ENCODE results near the gene IQGAP2. TPM values are rescaled to one million over a fixed set of nuclear protein-coding genes. Genes with fewer than 3 reads are reported as not detected.
"Not testable (repeated sequence)": the region's sequence is repeated elsewhere in the genome, so short reads cannot be mapped to it uniquely, and the experiment has no call there.

IQGAP2 gene
- total and polyA plus RNA-seq, 2 donors from 2014 or later: 23.2 to 35.8 TPM

DNA sequence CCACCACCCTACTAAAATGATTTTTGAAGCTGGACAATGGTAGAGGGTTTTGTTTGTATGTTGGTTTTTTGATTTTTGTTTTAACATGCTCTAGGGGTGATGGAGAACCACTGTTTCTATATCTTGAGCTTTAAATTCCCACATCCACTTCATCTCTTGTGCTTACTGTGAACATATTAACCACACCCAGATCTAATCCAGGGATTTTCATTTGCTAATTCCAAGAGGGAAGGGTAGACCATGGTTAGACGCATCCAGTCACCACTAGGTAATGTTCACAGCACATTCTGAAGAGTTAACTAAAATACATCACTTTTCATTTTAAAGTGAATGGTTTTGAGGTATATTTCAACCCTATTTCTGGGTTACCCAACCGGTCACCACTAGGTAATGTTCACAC lies 36.5 kb upstream of the IQGAP2 start:
- no peak for DNase-seq
- FAIRE-seq: no peak
- Histone ChIP-seq H3K9ac (ENCODE audit: low read length in 3 of 3) (no peak overlapping the region), H3K27me3 (ENCODE audit: control insufficient read depth, insufficient read depth, low read length) (no peaks in the 10 kb centered on the region), H3K4me3 (ENCODE audit: low read length in 3 of 3) (no peak overlapping the region), H3K9me3 (ENCODE audit: control insufficient read depth in 2 of 3, insufficient read depth in 1 of 3, low read length in 3 of 3) (no peaks in the 10 kb centered on the region), H3K4me1 (ENCODE audit: control insufficient read depth in 2 of 3, insufficient read depth in 2 of 3, low read depth in 1 of 3, low read length in 3 of 3) (peaks cover 0 to 4% (median 0%) of the 10 kb centered on the region in 3 donors), H3K27ac (ENCODE audit: low read depth in 2 of 2, low read length in 2 of 2) (no peak overlapping the region), H3K36me3 (ENCODE audit: control insufficient read depth in 2 of 3, insufficient read depth in 3 of 3, low read length in 3 of 3) (no peaks in the 10 kb centered on the region)
- TF ChIP-seq, protein P1, sequence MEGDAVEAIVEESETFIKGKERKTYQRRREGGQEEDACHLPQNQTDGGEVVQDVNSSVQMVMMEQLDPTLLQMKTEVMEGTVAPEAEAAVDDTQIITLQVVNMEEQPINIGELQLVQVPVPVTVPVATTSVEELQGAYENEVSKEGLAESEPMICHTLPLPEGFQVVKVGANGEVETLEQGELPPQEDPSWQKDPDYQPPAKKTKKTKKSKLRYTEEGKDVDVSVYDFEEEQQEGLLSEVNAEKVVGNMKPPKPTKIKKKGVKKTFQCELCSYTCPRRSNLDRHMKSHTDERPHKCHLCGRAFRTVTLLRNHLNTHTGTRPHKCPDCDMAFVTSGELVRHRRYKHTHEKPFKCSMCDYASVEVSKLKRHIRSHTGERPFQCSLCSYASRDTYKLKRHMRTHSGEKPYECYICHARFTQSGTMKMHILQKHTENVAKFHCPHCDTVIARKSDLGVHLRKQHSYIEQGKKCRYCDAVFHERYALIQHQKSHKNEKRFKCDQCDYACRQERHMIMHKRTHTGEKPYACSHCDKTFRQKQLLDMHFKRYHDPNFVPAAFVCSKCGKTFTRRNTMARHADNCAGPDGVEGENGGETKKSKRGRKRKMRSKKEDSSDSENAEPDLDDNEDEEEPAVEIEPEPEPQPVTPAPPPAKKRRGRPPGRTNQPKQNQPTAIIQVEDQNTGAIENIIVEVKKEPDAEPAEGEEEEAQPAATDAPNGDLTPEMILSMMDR (IDR thresholded peaks at IDR 0.05; ENCODE audit: borderline replicate concordance, extremely low read depth, insufficient read depth): no peak
- intact Hi-C loops (cut with DNase I): no loop called here

DNA sequence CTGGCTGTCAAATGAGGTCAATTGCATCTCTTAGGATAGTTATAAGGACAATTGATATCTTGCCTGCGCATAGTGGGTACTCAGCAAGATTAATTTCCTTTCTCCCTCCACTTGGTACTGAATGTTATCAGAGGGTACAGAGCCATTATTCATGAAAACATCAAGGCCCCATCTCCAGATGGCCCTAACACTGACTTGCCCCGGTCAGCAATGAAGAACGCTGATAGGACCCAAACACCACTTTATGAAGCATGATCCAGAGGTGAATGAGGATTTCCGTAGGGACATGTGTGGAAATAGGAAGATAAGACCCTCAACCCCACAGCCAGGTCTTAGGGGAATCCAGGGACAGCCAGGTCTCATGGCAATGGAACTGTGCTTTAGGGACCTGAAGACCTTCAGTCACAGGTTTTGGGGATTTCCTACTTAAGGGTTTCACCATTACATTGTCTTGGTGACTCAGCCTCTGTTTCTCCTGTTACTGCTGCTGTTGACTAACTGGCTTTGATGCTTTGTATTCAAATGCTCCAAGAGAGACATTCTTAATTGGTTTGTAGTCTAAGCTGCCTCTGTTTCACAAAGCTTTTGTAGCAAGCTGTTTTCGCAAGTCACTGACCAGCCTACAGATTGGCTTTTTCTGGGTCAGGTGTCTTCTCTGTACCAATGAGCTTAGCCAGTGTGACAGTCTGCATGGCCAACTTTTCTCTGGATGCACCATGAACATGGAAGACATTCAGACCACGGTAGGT lies 35.3 kb upstream of the IQGAP2 start:
- no peak overlapping the region for H3K27ac ChIP-seq (ENCODE audit: low read depth in 2 of 2, low read length in 2 of 2)
- no peak overlapping the region for H3K9ac ChIP-seq (ENCODE audit: low read length in 3 of 3)
- no peaks in the 10 kb centered on the region for H3K36me3 ChIP-seq (ENCODE audit: control insufficient read depth in 2 of 3, insufficient read depth in 3 of 3, low read length in 3 of 3)
- DNase-seq (no peak), FAIRE-seq (no peak)
- H3K9me3 ChIP-seq (ENCODE audit: control insufficient read depth in 2 of 3, insufficient read depth in 1 of 3, low read length in 3 of 3): no peaks in the 10 kb centered on the region
- no peaks in the 10 kb centered on the region for H3K27me3 ChIP-seq (ENCODE audit: control insufficient read depth, insufficient read depth, low read length)
- peaks cover 0 to 5% (median 4%) of the 10 kb centered on the region in 3 donors for H3K4me1 ChIP-seq (ENCODE audit: control insufficient read depth in 2 of 3, insufficient read depth in 2 of 3, low read depth in 1 of 3, low read length in 3 of 3)
- TF ChIP-seq, protein P1 (IDR thresholded peaks at IDR 0.05; ENCODE audit: borderline replicate concordance, extremely low read depth, insufficient read depth): no peak
- intact Hi-C loops (cut with DNase I): no loop called here
- no peak overlapping the region for H3K4me3 ChIP-seq (ENCODE audit: low read length in 3 of 3)

DNA sequence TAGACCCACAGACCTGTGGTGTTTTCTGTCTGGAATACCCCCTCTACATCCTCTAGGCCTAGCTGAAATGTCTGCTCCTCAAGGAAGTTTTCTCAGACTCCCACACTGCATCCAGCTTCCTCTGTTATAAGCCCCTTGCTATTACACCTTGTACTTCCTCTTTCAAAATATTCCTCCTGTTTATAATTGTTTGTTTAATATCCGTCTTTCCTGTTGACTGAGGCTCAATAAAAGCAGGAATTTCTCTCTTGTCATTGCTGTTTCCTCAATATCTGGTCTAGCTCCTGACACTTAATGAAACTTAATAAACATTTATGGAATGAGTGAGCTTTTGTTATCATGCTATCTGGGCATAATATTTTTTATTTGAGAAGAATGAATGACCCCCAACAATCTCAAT lies 34.1 kb upstream of the IQGAP2 start:
- no peak overlapping the region for H3K4me3 ChIP-seq (ENCODE audit: low read length in 3 of 3)
- no peak for FAIRE-seq
- intact Hi-C loops (cut with DNase I): no loop called here

DNA sequence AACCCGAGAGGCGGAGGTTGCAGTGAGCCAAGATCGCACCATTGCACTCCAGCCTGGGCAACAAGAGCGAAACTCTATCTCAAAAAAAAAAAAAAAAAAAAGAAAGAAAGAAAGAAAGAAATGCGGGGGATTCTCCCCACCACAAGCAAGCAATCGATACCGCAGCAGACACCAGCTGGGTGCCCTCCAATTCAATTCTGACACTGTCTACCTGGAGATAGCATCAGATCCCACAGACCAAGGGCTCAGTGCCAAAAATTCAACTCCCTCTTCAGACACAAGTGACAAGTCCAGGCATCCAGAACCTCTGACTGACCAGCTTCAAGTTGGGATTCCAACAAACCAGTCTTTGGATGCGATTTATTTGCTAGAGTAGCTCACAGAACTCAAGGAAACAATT lies 33.4 kb upstream of the IQGAP2 start:
- H3K9me3 ChIP-seq (ENCODE audit: control insufficient read depth in 2 of 3, insufficient read depth in 1 of 3, low read length in 3 of 3); DNase-seq; FAIRE-seq; H3K9ac ChIP-seq (ENCODE audit: low read length in 3 of 3); H3K4me3 ChIP-seq (ENCODE audit: low read length in 3 of 3); intact Hi-C loops (cut with DNase I); H3K27ac ChIP-seq (ENCODE audit: low read depth in 2 of 2, low read length in 2 of 2); H3K36me3 ChIP-seq (ENCODE audit: control insufficient read depth in 2 of 3, insufficient read depth in 3 of 3, low read length in 3 of 3); H3K27me3 ChIP-seq (ENCODE audit: control insufficient read depth, insufficient read depth, low read length); H3K4me1 ChIP-seq (ENCODE audit: control insufficient read depth in 2 of 3, insufficient read depth in 2 of 3, low read depth in 1 of 3, low read length in 3 of 3): not testable (repeated sequence)

More for the DNA sequence above, 34.1 kb upstream of the IQGAP2 start:
- H3K4me1 ChIP-seq (ENCODE audit: control insufficient read depth in 2 of 3, insufficient read depth in 2 of 3, low read depth in 1 of 3, low read length in 3 of 3): peaks cover 0 to 5% (median 0%) of the 10 kb centered on the region in 3 donors
- TF ChIP-seq, protein P1 (IDR thresholded peaks at IDR 0.05; ENCODE audit: borderline replicate concordance, extremely low read depth, insufficient read depth): no peak
- no peaks in the 10 kb centered on the region for H3K36me3 ChIP-seq (ENCODE audit: control insufficient read depth in 2 of 3, insufficient read depth in 3 of 3, low read length in 3 of 3)
- no peak overlapping the region for H3K27ac ChIP-seq (ENCODE audit: low read depth in 2 of 2, low read length in 2 of 2)
- no peak for DNase-seq
- H3K9me3 ChIP-seq (ENCODE audit: control insufficient read depth in 2 of 3, insufficient read depth in 1 of 3, low read length in 3 of 3): no peaks in the 10 kb centered on the region
- H3K27me3 ChIP-seq (ENCODE audit: control insufficient read depth, insufficient read depth, low read length): no peaks in the 10 kb centered on the region
- no peak overlapping the region for H3K9ac ChIP-seq (ENCODE audit: low read length in 3 of 3)

All from kidney (tissue), 14 donors.